GM18951 (cell line): ENCODE data around the gene DPY19L1.
"Not testable (repeated sequence)": the region's sequence is repeated elsewhere in the genome, so short reads cannot be mapped to it uniquely, and the experiment has no call there.

Experiments used
- POLR2A ChIP-seq: IDR thresholded peaks from 4 replicates; pipeline ENCODE4 v1.6.1; 2011; ENCODE audit warnings: mild to moderate bottlenecking; ENCODE audit not compliant: insufficient read length, insufficient read depth; ENCODE audit errors: extremely low read depth
- in situ Hi-C: fragments of 300-500 bp; cut with MboI; formaldehyde crosslinking; loops from one replicate; pipeline ENCODE4 v1.12.0; 2022; ENCODE audit warnings: low sequenced_read_pairs, mixed read lengths, inconsistent platforms; ENCODE audit not compliant: unreplicated experiment

Gene DPY19L1

DNA sequence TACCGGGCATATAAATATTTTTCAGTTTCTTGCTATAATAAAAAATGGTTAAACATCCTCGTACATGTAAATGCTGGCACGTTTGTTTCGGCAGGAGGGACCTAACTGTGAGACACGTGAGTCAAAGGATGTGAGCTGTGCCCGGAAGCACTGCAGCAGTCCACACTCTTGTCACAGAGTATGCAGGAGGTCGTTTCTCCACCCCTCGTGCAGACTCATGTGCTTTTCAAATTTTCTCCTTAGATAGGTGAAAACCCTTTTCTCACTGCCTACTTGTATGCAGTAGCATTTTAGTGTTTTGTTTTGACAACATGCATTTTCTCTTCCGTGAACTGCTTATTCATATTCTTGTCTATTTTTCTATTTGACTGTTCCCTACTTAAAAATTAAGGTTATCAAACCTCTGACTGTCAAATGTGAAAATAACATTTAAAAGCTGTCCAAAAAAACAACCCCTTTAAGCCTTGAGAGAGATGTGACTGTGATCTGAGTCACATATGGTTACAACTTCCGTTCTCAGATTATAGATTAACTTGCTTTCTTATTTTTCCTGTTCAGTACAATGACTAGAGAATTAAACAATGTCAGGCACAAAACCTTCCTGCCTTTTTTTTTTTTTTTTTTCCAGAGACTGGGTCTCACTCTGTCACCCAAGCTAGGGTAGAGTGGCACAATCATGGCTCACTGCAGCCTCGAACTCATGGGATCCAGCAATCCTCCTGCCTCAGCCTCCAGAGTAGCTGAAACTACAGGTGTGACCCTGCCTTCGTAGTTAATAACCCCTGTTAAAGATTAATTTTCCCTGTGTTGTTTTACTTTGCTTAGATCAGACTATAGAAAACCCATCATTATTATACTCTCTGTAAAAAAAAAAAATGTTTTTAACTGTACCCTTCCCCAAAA, 45.1 kb downstream of the DPY19L1 start:
- in situ Hi-C loops = no loop called here
- no peak for TF ChIP-seq POLR2A

DNA sequence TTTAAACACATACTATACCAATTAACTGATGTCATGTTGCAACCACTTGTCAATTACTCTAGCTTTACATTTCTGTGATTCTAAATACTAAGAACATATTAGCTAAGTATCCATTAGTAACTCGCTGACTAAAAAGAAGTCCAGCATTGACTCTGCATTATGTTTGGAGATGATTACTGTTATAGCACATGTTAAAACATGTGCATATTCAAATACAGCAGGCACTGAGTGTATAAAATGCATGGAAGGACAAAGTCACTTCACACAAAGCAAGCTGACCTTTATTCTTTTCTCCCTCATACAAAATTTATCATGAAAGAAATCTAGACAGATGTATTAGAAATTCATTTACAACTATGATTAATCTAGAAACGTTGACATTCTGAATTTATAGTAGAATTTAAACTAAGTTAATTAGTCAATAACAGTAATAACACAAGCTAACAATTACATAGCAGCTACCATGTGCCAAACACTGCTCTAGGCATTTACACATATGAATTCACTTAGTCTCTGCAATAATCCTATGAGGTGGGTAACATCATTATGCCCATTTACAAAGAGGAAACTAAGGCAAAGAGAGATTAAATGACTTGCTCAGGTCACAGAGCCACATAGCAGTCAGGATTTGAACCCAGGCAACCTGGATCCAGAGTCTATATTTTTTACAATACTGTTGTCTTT, 48.7 kb downstream of the DPY19L1 start:
- in situ Hi-C loops = not testable (repeated sequence)

DNA sequence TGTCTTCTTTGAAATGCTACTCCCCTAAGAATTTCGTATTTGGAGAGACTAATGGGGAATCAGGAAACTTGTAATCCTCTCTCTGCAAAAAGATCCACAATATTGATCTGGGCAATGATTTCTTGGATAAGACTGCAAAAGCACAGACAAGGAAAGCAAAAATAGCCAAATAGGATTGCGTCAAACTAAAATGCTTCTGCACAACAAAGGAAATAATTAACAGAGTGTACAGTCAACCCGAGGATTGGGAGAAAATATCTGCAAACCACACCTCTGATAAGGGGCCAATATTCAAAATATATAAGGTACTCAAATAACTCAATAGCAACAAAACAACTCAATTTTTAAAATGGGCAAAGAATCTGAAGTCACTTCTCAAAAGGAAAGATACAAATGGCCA, 52.1 kb downstream of the DPY19L1 start:
- in situ Hi-C loops = not testable (repeated sequence)

DNA sequence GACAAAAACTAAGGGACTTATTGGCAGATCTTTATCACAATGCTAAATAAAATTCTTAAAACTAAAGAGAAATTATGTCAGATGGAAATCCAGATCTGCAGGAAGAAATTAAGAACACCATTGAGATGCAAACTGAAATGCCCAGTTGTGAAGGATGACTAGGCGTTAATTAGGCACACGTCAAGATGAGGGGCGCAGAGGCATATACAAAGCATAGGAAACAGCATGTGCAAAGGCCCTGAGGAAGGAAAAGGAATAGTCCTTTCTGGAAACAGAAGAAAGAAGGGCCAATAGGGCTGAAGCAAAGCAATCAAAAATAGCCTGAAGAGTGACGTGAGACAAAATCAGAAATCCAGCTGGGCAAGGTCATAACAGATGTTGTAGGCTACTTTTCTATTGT, 53.1 kb downstream of the DPY19L1 start:
- in situ Hi-C loops = not testable (repeated sequence)

DNA sequence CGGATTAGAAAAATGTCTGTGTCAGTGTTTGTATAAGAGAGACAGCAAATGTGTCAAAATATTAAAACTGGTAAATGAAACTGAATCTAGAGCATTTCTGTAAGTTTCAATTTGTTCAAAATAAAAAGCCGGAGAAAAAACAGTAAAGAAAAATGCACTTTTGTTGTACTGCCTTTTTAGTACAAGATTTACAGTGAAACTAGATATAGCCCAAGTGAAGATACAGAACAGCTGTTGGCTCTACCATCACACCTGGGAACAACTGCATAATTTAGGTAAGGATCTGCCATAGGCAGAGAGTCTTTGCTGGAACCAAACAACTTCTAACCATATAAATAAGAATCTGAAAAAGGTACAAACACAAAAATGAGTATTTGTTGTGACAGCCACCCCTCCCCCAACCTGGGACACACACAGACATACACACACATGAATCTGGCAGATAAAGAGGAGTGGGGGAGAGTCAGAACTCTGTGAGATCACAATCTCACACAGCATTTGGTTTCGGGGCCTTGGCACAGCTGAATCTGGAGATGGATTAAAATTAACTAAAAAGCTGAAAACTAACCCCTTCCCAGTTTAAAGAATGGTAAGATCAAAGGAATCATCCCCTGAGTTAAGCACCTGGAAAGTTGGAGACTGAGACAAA, 54.8 kb downstream of the DPY19L1 start:
- no peak for TF ChIP-seq POLR2A
- in situ Hi-C loops = no loop called here

DNA sequence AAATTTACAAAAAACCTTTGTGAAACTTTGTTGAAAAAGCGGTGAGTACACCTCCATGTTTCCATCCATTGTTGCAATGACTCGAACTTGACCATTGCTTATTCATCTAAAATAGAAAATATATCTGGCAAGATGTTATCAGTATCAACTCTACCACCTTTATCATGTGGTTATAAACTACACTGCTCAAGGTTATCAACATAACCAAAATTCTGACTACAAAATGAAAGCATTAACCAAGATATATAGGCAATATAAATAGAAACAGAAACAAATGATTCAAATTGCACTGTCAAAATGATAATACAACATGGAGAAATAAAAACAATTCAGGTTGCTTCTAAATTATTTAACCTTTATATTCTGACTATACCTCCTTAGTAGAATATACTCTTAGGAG, 58.2 kb downstream of the DPY19L1 start:
- in situ Hi-C loops = not testable (repeated sequence)

DNA sequence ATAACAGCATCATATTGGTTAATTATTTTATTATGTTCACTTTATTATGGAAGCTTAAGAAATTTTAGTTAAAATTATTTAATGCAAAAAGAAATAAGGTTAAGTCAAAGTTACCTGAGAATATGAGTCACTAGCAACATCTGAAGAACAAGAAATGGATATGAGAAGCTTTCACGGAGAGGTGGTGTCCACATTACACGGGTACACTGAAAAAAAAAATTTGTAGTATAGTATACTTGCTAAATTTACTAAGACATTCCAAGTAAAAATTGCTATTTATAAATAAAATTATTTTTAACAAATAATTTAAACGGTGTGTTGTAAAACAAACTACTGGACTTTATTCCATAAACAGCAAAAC, 63.9 kb downstream of the DPY19L1 start:
- no peak for TF ChIP-seq POLR2A
- in situ Hi-C loops = no loop called here

DNA sequence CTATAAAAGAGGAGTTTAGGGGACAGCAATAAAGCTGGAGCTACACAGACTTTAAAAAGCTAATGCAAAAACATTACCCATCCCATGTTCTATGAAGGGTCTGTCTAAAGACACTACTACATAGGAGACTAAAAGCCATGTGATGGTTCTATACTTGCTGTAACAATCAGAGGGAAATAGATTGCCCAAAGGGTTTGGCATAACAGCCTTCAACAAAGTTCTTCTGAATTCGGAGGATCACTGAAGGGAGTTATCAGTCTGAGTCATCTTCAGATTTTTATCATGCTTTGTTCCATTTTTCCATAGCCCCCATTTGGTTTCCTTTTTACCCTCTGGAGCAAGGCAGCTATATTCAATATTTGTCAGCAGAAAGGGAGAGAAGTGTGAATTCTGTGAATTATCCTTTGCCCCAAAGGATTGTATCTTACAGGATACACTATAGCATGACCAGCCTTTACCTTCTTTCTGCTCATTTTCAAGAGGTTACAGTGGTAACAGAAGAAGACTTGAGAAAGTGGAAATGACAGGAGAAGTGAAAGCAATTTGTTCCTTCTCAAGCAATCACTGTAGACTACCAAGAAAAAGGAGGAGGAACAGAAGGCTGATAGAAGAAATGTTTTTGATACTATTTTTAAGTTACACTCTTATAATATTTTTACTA, 64.4 kb downstream of the DPY19L1 start:
- in situ Hi-C loops = not testable (repeated sequence)

DNA sequence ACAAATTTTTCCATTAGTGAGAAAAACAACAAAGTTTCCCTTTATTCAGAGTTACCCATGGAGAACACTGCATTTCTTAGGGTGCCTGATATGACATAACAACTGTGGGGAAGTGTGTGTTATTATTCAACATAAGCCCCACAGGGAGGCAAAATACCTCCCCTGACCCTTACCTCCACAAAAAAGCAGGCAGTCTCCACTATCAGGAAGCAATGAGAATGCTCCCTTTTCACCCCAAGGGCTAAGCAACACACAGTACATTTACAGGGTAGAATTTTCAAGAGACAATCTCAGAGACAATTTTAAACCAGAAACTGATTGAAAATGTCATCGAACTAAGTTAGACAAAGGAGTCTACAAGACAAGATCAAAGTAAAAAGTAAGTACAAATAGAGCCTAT, 69.5 kb downstream of the DPY19L1 start:
- in situ Hi-C loops = not testable (repeated sequence)

DNA sequence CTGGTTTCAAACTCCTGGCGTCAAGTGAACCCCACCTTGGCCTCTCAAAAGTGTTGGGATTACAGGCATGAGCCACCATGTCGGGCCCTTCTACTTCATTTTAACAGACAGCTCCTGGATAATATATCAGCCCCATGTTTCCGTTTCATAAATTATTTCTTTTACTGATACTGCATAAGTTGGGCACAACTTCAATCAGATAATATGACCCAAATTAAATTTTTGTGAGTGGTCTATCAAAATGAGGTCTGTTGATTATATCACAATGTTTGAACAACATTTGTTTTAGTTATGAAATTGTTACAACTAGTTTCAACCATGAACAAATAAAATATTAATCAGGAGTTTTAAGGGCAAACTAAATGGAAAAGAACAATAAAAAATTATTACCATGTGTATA, 70.8 kb downstream of the DPY19L1 start:
- in situ Hi-C loops = not testable (repeated sequence)

DNA sequence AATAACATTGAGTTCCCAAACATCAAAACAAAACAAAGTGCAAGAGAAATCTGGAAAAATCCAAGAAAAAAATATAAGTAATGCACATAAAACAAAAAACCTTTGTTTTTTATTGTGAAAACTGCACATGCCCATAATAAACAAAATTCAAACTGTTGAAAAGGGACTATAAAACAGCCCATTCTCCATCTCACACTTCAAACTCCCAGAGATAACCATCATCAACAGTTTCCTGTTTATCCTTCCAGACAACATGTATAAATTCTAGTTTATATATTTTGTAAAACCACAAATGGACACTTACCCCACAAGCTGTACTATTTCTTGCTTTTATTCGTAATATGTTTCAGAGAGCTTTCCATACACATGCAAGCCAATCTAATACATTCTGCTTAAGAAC, 79.3 kb downstream of the DPY19L1 start:
- no peak for TF ChIP-seq POLR2A
- in situ Hi-C loops = no loop called here

DNA sequence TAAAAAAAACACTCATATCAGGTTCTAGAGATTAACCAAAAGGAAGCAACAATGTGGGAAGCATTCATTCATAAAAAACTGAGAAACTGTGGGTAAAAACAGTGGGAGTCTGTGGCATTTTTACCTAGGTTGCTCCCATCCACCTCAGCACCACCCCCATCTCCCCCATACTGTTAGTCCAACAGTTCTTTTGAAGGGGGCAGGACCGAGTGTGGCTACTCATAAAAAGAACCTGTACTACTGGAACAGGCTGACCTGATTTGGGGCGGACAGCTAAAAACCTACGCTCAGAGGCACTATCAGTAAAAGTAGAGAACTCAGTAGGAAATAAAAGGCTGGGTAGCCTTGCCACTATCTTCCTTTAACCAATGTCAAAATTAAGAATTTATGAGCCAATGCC, 84.5 kb downstream of the DPY19L1 start:
- TF ChIP-seq POLR2A = no peak
- in situ Hi-C loops = no loop called here

DNA sequence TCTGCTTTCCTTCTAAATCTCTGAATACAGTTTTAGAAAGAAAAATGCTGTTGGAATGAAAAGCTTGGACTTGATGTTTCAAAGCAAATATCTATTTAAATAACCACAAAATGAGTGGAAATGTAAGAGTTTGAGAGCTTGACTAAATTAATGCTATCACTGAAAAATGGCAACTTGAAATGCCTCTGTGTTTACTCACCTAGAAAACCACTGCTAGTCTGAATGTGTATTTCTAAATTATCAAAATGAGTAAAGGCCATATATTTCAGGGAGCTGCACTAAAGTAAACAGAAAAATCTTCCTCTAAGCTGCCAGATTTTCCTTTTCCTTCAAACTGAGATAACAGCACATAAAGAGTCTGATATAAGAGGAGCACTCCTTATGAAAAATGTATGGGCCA, 87.9 kb downstream of the DPY19L1 start:
- TF ChIP-seq POLR2A = no peak
- in situ Hi-C loops = no loop called here

DNA sequence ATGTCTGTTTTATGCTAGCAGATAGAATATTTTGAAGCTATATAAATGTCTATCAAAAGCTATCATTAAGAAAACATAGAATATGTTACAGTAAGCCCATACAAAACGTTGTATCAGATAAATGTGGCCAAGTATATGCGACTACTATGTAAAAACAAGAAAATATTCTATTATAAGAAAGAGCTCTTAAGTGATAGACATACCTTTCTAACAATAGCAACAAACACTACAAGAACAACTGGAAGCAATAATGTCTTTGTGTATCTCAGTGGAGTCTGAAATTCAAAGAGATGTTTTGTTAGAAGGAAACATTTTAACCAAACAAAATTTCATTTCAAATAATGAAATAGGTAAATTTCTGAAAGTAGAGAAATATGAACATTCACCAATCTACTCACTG, 89.9 kb downstream of the DPY19L1 start:
- in situ Hi-C loops = not testable (repeated sequence)
